ENCODE data around the gene IDNK. TPM values are rescaled to one million over a fixed set of nuclear protein-coding genes. Genes with fewer than 3 reads are reported as not detected.

IDNK gene
- polyA plus RNA-seq, 1 of the 3 experiments (the other 2 are of a cell fraction) = 4.2 TPM

- 95% methylated on average over 3 of the region's 3 CpGs for WGBS (ENCODE audit: low lambda C conversion rate)
- H3K9me3 ChIP-seq = no peaks in the 10 kb centered on the region
Observed at GRCh38 chr9:83625178-83625577, 2.2 kb downstream of the IDNK start.

GRCh38 chr9:83628540-83628939, 5.6 kb downstream of the IDNK start:
- no peak overlapping the region for H3K4me2 ChIP-seq
- no peak overlapping the region for H3K4me3 ChIP-seq (ENCODE audit: low read depth in 2 of 2, low read length in 1 of 2)
- no peak overlapping the region for H3K9ac ChIP-seq
- H3K9me3 ChIP-seq = no peaks in the 10 kb centered on the region
- H3K79me2 ChIP-seq (ENCODE audit: insufficient read depth) = no peaks in the 10 kb centered on the region
- H3K36me3 ChIP-seq (replicated peaks in 1 of 2; ENCODE audit: control insufficient read depth in 1 of 2, insufficient read depth in 2 of 2, low read length in 1 of 2) = peaks cover 10 to 25% of the 10 kb centered on the region in 2 experiments
- peaks cover 3% of the 10 kb centered on the region for H3F3A ChIP-seq (replicated peaks; ENCODE audit: insufficient read depth)
- CTCF ChIA-PET = interaction anchor here (0.8 to 1.1 kb wide), 2 partner anchors 20 to 21 kb away, joined by 3 to 6 read pairs; no protein-coding TSS in a partner anchor
- peaks cover 0 to 15% of the 10 kb centered on the region in 2 experiments; a peak in 2 of 4 replicates for H3K4me1 ChIP-seq (ENCODE audit: control insufficient read depth in 1 of 2, insufficient read depth in 2 of 2, low read depth in 1 of 2, low read length in 1 of 2)
- no peak overlapping the region for H3K27ac ChIP-seq (ENCODE audit: low read depth in 2 of 2, low read length in 1 of 2)
- H3K9me2 ChIP-seq = no peaks in the 10 kb centered on the region
- 99% methylated on average over 5 of the region's 5 CpGs for WGBS (ENCODE audit: low lambda C conversion rate)
- no peaks in the 10 kb centered on the region for H4K20me1 ChIP-seq (ENCODE audit: insufficient read depth)
- POLR2A ChIA-PET = no interaction called here
- no peak overlapping the region for H2AFZ ChIP-seq (ENCODE audit: low read depth)
- H3K27me3 ChIP-seq (ENCODE audit: insufficient read depth) = no peaks in the 10 kb centered on the region
- no peak for DNase-seq
- TF ChIP-seq PBX3 (IDR thresholded peaks at IDR 0.05) (no peak), JUND (IDR thresholded peaks at IDR 0.05) (no peak), ELF1 (IDR thresholded peaks at IDR 0.05) (no peak), RXRA (IDR thresholded peaks at IDR 0.05; ENCODE audit: borderline replicate concordance, low read depth) (no peak), NFIC (IDR thresholded peaks at IDR 0.05; ENCODE audit: borderline replicate concordance) (no peak), TEAD4 (IDR thresholded peaks at IDR 0.05; ENCODE audit: borderline replicate concordance, insufficient read depth) (no peak), GABPA (IDR thresholded peaks at IDR 0.05; ENCODE audit: low read depth) (no peak), TCF12 (IDR thresholded peaks at IDR 0.05) (no peak), GATA2 (CRISPR knock-in tag; IDR thresholded peaks at IDR 0.05) (no peak), NRF1 (IDR thresholded peaks at IDR 0.05; ENCODE audit: low read depth, low read length) (no peak), USF2 (IDR thresholded peaks at IDR 0.05; ENCODE audit: borderline replicate concordance, low read depth, low read length) (no peak)

More at GRCh38 chr9:83625178-83625577, 2.2 kb downstream of the IDNK start:
- peaks cover 3% of the 10 kb centered on the region for H3F3A ChIP-seq (replicated peaks; ENCODE audit: insufficient read depth)
- no peaks in the 10 kb centered on the region for H3K9me2 ChIP-seq
- peaks cover 6 to 25% of the 10 kb centered on the region in 2 experiments for H3K36me3 ChIP-seq (replicated peaks in 1 of 2; ENCODE audit: control insufficient read depth in 1 of 2, insufficient read depth in 2 of 2, low read length in 1 of 2)
- ChIA-PET POLR2A (no interaction called here), CTCF (interaction anchor here (0.9 to 4.5 kb wide), 6 partner anchors 12 to 291 kb away, joined by 3 to 16 read pairs (median 6); no protein-coding TSS in a partner anchor)
- no peak overlapping the region for H3K4me2 ChIP-seq
- peaks cover 0 to 16% of the 10 kb centered on the region in 2 experiments; a peak in 2 of 4 replicates for H3K4me1 ChIP-seq (ENCODE audit: control insufficient read depth in 1 of 2, insufficient read depth in 2 of 2, low read depth in 1 of 2, low read length in 1 of 2)
- H2AFZ ChIP-seq (ENCODE audit: low read depth) = no peak overlapping the region
- no peaks in the 10 kb centered on the region for H3K79me2 ChIP-seq (ENCODE audit: insufficient read depth)
- no peak overlapping the region for H3K4me3 ChIP-seq (ENCODE audit: low read depth in 2 of 2, low read length in 1 of 2)
- H3K27me3 ChIP-seq (ENCODE audit: insufficient read depth) = no peaks in the 10 kb centered on the region
- no peak for DNase-seq
- no peaks in the 10 kb centered on the region for H4K20me1 ChIP-seq (ENCODE audit: insufficient read depth)
- H3K27ac ChIP-seq (ENCODE audit: low read depth in 2 of 2, low read length in 1 of 2) = no peak overlapping the region
- H3K9ac ChIP-seq = no peak overlapping the region
- TF ChIP-seq POLR2AphosphoS5 (IDR thresholded peaks at IDR 0.05; ENCODE audit: low read depth, low read length) = no peak
- no peak for TF ChIP-seq NRF1 (IDR thresholded peaks at IDR 0.05; ENCODE audit: low read depth, low read length)
- TF ChIP-seq MEF2A (IDR thresholded peaks at IDR 0.05; ENCODE audit: borderline replicate concordance, low read depth) = no peak
- no peak for TF ChIP-seq TCF12 (IDR thresholded peaks at IDR 0.05)
- no peak for TF ChIP-seq FOSL2 (IDR thresholded peaks at IDR 0.05; ENCODE audit: borderline replicate concordance, low read depth)
- no peak for TF ChIP-seq GATA2 (CRISPR knock-in tag; IDR thresholded peaks at IDR 0.05)
- TF ChIP-seq PBX3 (IDR thresholded peaks at IDR 0.05) = no peak
- TF ChIP-seq, protein P1, sequence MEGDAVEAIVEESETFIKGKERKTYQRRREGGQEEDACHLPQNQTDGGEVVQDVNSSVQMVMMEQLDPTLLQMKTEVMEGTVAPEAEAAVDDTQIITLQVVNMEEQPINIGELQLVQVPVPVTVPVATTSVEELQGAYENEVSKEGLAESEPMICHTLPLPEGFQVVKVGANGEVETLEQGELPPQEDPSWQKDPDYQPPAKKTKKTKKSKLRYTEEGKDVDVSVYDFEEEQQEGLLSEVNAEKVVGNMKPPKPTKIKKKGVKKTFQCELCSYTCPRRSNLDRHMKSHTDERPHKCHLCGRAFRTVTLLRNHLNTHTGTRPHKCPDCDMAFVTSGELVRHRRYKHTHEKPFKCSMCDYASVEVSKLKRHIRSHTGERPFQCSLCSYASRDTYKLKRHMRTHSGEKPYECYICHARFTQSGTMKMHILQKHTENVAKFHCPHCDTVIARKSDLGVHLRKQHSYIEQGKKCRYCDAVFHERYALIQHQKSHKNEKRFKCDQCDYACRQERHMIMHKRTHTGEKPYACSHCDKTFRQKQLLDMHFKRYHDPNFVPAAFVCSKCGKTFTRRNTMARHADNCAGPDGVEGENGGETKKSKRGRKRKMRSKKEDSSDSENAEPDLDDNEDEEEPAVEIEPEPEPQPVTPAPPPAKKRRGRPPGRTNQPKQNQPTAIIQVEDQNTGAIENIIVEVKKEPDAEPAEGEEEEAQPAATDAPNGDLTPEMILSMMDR (IDR thresholded peaks at IDR 0.05) = no peak
- TF ChIP-seq RFX5 (IDR thresholded peaks at IDR 0.05; ENCODE audit: low read length) = no peak
- TF ChIP-seq SMC3 (IDR thresholded peaks at IDR 0.05; ENCODE audit: low read depth, low read length) = no peak
- no peak for TF ChIP-seq FOXJ3 (CRISPR knock-in tag; IDR thresholded peaks at IDR 0.05)
- TF ChIP-seq RXRA (IDR thresholded peaks at IDR 0.05; ENCODE audit: borderline replicate concordance, low read depth) = no peak
- no peak for TF ChIP-seq GABPA (IDR thresholded peaks at IDR 0.05; ENCODE audit: low read depth)
- no peak for TF ChIP-seq NFIC (IDR thresholded peaks at IDR 0.05; ENCODE audit: borderline replicate concordance)
- TF ChIP-seq EZH2phosphoT487 (IDR thresholded peaks at IDR 0.05; ENCODE audit: borderline replicate concordance, low read depth) = no peak
- TF ChIP-seq ELF1 (IDR thresholded peaks at IDR 0.05) = no peak
- no peak for TF ChIP-seq TAF1 (IDR thresholded peaks at IDR 0.05; ENCODE audit: borderline replicate concordance, low read depth, low read length)
- TF ChIP-seq CHD2 (IDR thresholded peaks at IDR 0.05; ENCODE audit: low read length, partially characterized antibody) = no peak
- no peak for TF ChIP-seq EP300 (IDR thresholded peaks at IDR 0.05; ENCODE audit: borderline replicate concordance in 1 of 2, low read depth in 1 of 2, low read length in 1 of 2)
- no peak for TF ChIP-seq RCOR1 (IDR thresholded peaks at IDR 0.05; ENCODE audit: low read length)

Measured in SK-N-SH (cell line).